ENCODE data around the gene UGCG. TPM values are rescaled to one million over a fixed set of nuclear protein-coding genes. Genes with fewer than 3 reads are reported as not detected.
"Not testable (repeated sequence)": the region's sequence is repeated elsewhere in the genome, so short reads cannot be mapped to it uniquely, and the experiment has no call there.

The UGCG gene
- total and polyA plus RNA-seq, 3 donors from 2014 or later = 13.3 to 38.6 (median 29.0) TPM

DNA sequence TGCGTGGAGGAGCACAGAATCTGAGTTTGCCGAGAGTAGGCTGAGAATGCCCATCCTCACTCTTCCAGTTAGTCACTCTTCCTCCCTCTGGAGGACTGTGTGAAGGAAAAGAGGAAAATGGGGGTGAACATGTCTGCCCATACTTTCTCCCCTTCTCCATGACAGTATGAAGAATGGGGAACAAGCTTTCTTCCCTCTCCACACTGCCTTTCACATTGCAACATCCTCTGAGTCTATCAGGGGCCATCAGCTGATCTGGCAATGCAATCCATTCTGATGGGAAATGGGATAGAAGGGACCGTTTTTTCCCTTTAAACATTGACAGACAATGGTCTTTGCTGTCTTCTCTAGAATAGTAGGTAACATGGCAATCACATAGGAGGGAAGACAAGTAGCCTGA is 56.8 kb downstream of the UGCG start:
- H3K4me1 ChIP-seq = peaks cover 6% of the 10 kb centered on the region
- DNase-seq = no peak
- intact Hi-C loops (cut with DNase I; ENCODE audit: low total_unique reads) = no loop called here
- H3K36me3 ChIP-seq (ENCODE audit: low read depth, missing control alignments) = no peaks in the 10 kb centered on the region
- no peak overlapping the region for H3K4me3 ChIP-seq
- H3K27ac ChIP-seq = no peak overlapping the region
- H3K27me3 ChIP-seq = no peaks in the 10 kb centered on the region
- WGBS, 2 donors = 82 to 86% methylated on average over 3 of the region's 3 CpGs
- no peaks in the 10 kb centered on the region for H3K9me3 ChIP-seq
- no peak for TF ChIP-seq POLR2A (IDR thresholded peaks at IDR 0.05)
- TF ChIP-seq, protein P1, sequence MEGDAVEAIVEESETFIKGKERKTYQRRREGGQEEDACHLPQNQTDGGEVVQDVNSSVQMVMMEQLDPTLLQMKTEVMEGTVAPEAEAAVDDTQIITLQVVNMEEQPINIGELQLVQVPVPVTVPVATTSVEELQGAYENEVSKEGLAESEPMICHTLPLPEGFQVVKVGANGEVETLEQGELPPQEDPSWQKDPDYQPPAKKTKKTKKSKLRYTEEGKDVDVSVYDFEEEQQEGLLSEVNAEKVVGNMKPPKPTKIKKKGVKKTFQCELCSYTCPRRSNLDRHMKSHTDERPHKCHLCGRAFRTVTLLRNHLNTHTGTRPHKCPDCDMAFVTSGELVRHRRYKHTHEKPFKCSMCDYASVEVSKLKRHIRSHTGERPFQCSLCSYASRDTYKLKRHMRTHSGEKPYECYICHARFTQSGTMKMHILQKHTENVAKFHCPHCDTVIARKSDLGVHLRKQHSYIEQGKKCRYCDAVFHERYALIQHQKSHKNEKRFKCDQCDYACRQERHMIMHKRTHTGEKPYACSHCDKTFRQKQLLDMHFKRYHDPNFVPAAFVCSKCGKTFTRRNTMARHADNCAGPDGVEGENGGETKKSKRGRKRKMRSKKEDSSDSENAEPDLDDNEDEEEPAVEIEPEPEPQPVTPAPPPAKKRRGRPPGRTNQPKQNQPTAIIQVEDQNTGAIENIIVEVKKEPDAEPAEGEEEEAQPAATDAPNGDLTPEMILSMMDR (IDR thresholded peaks at IDR 0.05) = no peak

DNA sequence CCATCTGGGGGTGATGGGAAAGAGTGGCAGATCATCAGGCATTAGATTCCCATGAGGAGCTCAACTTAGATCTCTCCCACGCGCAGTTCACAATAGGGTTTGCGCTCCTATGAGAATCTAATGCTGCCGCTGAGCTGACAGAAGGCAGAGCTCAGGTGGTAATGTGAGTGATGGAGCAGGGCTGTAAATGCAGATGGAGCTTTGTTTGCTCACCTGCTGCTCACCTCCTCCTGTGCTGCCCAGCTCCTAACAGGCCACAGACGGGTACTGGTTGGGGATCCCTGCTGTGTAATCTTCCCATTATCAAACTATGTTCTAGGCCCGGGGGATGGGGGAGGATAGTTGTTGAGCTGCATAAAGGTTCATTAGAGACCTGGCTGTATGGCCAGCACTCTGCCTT is 58.4 kb downstream of the UGCG start:
- Histone ChIP-seq H3K4me1 (peaks cover 7% of the 10 kb centered on the region), H3K36me3 (ENCODE audit: low read depth, missing control alignments) (no peaks in the 10 kb centered on the region), H3K27me3 (no peaks in the 10 kb centered on the region), H3K9me3 (no peaks in the 10 kb centered on the region), H3K4me3 (no peak overlapping the region), H3K27ac (no peak overlapping the region)
- TF ChIP-seq, protein P1 (IDR thresholded peaks at IDR 0.05) = no peak
- no peak for TF ChIP-seq POLR2A (IDR thresholded peaks at IDR 0.05)
- DNase-seq = no peak
- WGBS, 2 donors = 90 to 98% methylated on average over 6 of the region's 6 CpGs
- intact Hi-C loops (cut with DNase I; ENCODE audit: low total_unique reads) = no loop called here

DNA sequence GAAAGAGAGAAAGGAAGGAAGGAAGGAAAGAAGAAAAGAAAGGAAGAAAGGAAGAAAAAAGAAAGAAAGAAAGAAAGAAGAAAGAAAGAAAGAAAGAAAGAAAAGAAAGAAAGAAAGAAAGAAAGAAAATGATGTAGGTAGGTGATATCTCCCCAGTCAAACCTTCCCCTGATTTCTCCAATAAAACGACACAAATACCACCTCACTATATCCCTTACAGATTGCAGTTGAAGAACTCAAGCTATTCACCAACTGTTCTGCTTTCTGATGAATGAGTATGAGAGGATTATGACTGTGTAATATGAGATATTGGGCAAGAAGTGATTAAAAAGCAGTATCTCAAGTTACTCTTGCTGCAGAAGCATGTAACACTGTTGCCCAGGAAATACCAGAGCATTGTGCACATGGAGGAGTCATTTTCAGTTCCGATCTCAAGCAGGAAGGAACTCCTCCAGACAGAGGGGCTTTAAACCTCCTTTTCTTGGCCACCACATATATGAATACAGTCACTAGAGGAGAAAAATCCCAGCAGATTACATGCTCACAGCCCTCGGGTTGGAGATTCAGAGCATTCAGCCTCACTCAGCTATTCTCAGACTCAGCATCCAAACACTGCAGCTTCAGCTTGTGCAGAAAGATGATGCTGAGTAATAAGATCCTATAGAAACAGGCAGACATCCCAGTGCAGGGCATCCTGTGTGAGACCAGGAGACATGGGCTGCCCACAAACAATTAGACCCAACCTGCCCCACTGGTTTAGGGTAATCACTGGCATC is 61.4 kb downstream of the UGCG start:
- Histone ChIP-seq H3K4me1 (peaks cover 7% of the 10 kb centered on the region), H3K27ac (no peak overlapping the region), H3K36me3 (ENCODE audit: low read depth, missing control alignments) (no peaks in the 10 kb centered on the region), H3K4me3 (no peak overlapping the region), H3K27me3 (no peaks in the 10 kb centered on the region), H3K9me3 (no peaks in the 10 kb centered on the region)
- TF ChIP-seq, protein P1 (IDR thresholded peaks at IDR 0.05) = no peak
- TF ChIP-seq POLR2A (IDR thresholded peaks at IDR 0.05) = no peak
- WGBS, 2 donors = 24 to 28% methylated on average over 3 of the region's 3 CpGs
- no peak for DNase-seq
- intact Hi-C loops (cut with DNase I; ENCODE audit: low total_unique reads) = no loop called here

DNA sequence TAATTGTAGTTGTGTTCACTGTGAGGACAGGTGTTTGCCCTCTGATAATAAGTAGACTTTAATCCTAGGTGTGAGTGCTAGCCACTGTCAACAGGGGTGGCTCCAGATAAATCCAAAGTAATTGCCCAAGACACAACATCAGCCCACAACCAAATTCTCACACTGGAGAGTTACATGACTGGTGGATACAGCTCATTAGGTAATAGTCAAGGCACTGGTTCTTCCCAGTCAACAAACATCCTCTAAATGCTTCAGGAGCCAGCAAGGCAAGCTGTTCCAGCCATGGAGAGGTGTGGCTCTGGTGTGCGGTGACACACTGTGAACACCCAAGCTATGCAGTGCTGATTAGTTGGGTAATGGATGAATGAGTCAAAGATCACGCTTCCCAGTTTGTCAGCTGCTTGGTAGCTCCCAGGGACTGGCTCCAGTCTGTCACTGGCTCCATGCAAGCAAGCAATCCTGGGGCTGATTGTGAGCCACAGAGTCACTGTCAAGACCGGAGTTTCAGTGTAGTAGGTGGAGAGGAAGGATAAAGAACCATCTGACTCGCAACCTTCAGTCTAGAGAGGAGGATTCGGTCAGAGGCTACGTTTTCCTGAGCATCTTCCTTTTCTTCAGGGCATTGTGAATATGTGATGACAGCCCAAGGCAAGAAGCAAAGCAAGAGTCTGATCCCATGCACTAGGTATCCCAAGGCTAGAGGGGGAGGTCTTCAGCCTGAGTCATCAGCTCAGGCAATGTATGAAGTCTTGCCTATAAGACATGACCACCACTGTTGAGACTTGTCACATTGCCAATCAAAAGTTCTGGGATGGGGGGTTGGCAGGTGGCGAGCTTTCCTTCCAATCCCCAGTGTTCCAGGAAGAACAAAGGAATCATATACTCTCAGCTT is 63.1 kb downstream of the UGCG start:
- no peaks in the 10 kb centered on the region for H3K9me3 ChIP-seq
- intact Hi-C loops (cut with DNase I; ENCODE audit: low total_unique reads) = no loop called here
- no peaks in the 10 kb centered on the region for H3K36me3 ChIP-seq (ENCODE audit: low read depth, missing control alignments)
- no peak overlapping the region for H3K4me3 ChIP-seq
- WGBS, 2 donors = 76 to 79% methylated on average over 7 of the region's 7 CpGs
- TF ChIP-seq, protein P1 (IDR thresholded peaks at IDR 0.05) = no peak
- no peak for TF ChIP-seq POLR2A (IDR thresholded peaks at IDR 0.05)
- H3K27me3 ChIP-seq = no peaks in the 10 kb centered on the region
- peaks cover 7% of the 10 kb centered on the region for H3K4me1 ChIP-seq
- no peak for DNase-seq
- H3K27ac ChIP-seq = no peak overlapping the region

DNA sequence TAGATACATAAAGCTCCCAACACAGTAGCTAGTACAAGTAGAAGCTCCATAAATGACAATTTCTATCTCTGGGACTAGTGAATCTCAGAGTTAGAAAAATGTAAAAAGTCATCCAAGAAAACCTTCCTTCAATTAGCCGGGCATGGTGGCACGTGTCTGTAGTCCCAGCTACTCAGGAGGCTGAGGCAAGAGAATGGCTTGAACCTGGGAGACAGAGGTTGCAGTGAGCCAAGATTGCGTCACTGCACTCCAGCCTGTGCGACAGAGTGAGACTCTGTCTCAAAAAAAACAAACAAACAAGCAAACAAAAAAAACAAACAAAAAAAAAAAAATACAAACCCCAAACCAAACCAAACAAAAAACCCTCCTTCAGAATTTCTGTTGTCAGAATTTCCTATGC is 63.9 kb downstream of the UGCG start:
- H3K27ac ChIP-seq; H3K9me3 ChIP-seq; H3K4me1 ChIP-seq; H3K27me3 ChIP-seq; intact Hi-C loops (cut with DNase I; ENCODE audit: low total_unique reads); DNase-seq; H3K36me3 ChIP-seq (ENCODE audit: low read depth, missing control alignments); H3K4me3 ChIP-seq: not testable (repeated sequence)
- 79 to 82% methylated on average over 4 of the region's 4 CpGs for WGBS, 2 donors

Data from testis (tissue), 3 donors.